Adrenal gland (tissue), 5 donors: ENCODE data around the gene YWHAE.

ENCODE experiments used
- CTCF ChIP-seq, 6 experiments: fragments of 450-650 bp in 4 of 6; fragments of 200-600 bp in 2 of 6; sonication (generic) in 1 of 6; IDR thresholded peaks; 1 replicate in 5 of 6; 2 replicates in 1 of 6; pipeline versions ENCODE4 v1.5.1 to v1.8.0; 2016 to 2021; ENCODE audit warnings: antibody characterized with exemption in 6 of 6, mild to moderate bottlenecking in 2 of 6, moderate library complexity in 1 of 6
- POLR2A ChIP-seq, 2 donors: fragments of 450-650 bp; IDR thresholded peaks; one replicate each; pipeline ENCODE4 v1.6.1; 2017; ENCODE audit warnings: antibody characterized with exemption in 2 of 2, mild to moderate bottlenecking in 2 of 2, moderate library complexity in 1 of 2
- donor health status: DM: no; HTN: no; CAD: no.

GRCh38 chr17:1312261-1312870 is 87.7 kb downstream of the YWHAE start:
- TF ChIP-seq POLR2A (IDR thresholded peaks at IDR 0.05), result no peak
- TF ChIP-seq CTCF (IDR thresholded peaks at IDR 0.05), result no peak
